ENCODE measurements around the gene METTL16. TPM values are rescaled to one million over a fixed set of nuclear protein-coding genes. Genes with fewer than 3 reads are reported as not detected.
"Not testable (repeated sequence)": the region's sequence is repeated elsewhere in the genome, so short reads cannot be mapped to it uniquely, and the experiment has no call there.

METTL16 gene
- total RNA-seq, 1 experiment from 2014 or later = 18.3 TPM

GRCh38 chr17:2489286-2489685 lies 22.4 kb downstream of the METTL16 start:
- not testable (repeated sequence) for H3K27me3 ChIP-seq (ENCODE audit: low read length); H3K36me3 ChIP-seq (ENCODE audit: insufficient read depth, low read length); H3K4me2 ChIP-seq (ENCODE audit: low read depth, low read length, poor library complexity, severe bottlenecking); H3K9ac ChIP-seq (ENCODE audit: low read length); H2AFZ ChIP-seq (ENCODE audit: low read length); H4K20me1 ChIP-seq (ENCODE audit: insufficient read depth, low read depth, low read length); H3K4me3 ChIP-seq (ENCODE audit: low read length); H3K4me1 ChIP-seq (ENCODE audit: low read length); H3K9me2 ChIP-seq (replicated peaks; ENCODE audit: insufficient read depth, low read length); DNase-seq; H3K27ac ChIP-seq (ENCODE audit: low read length); H3K9me3 ChIP-seq (ENCODE audit: low read length)
- H3K79me2 ChIP-seq (ENCODE audit: low read length) = peaks cover 91% of the 10 kb centered on the region

- Histone ChIP-seq H3K27ac (ENCODE audit: low read length) (no peak overlapping the region), H3K79me2 (ENCODE audit: low read length) (peaks cover 95% of the 10 kb centered on the region), H3K4me2 (ENCODE audit: low read depth, low read length, poor library complexity, severe bottlenecking) (no peak overlapping the region), H3K27me3 (ENCODE audit: low read length) (no peaks in the 10 kb centered on the region), H3K4me1 (ENCODE audit: low read length) (peaks cover 5% of the 10 kb centered on the region; the same call in 1 of the 2 replicates), H3K9me2 (replicated peaks; ENCODE audit: insufficient read depth, low read length) (no peaks in the 10 kb centered on the region), H3K36me3 (ENCODE audit: insufficient read depth, low read length) (0 out of 2 replicates have a peak, but pooled peaks cover 4% of the 10 kb centered on the region), H3K9ac (ENCODE audit: low read length) (no peak overlapping the region), H3K4me3 (ENCODE audit: low read length) (no peak overlapping the region), H2AFZ (ENCODE audit: low read length) (no peak overlapping the region), H4K20me1 (ENCODE audit: insufficient read depth, low read depth, low read length) (0 out of 2 replicates have a peak, but pooled peaks cover 4% of the 10 kb centered on the region), H3K9me3 (ENCODE audit: low read length) (no peaks in the 10 kb centered on the region)
- DNase-seq = no peak
Measured at GRCh38 chr17:2487306-2487705, 24.4 kb downstream of the METTL16 start.

GRCh38 chr17:2486709-2487108 lies 25.0 kb downstream of the METTL16 start:
- not testable (repeated sequence) for H3K27ac ChIP-seq (ENCODE audit: low read length); H3K4me1 ChIP-seq (ENCODE audit: low read length); DNase-seq; H2AFZ ChIP-seq (ENCODE audit: low read length); H3K9me3 ChIP-seq (ENCODE audit: low read length); H3K36me3 ChIP-seq (ENCODE audit: insufficient read depth, low read length); H3K27me3 ChIP-seq (ENCODE audit: low read length); H3K9me2 ChIP-seq (replicated peaks; ENCODE audit: insufficient read depth, low read length); H4K20me1 ChIP-seq (ENCODE audit: insufficient read depth, low read depth, low read length); H3K4me2 ChIP-seq (ENCODE audit: low read depth, low read length, poor library complexity, severe bottlenecking); H3K4me3 ChIP-seq (ENCODE audit: low read length); H3K9ac ChIP-seq (ENCODE audit: low read length)
- peaks cover 96% of the 10 kb centered on the region for H3K79me2 ChIP-seq (ENCODE audit: low read length)

GRCh38 chr17:2485970-2486369 lies 25.7 kb downstream of the METTL16 start:
- Histone ChIP-seq H3K4me3 (ENCODE audit: low read length) (no peak overlapping the region), H2AFZ (ENCODE audit: low read length) (no peak overlapping the region), H4K20me1 (ENCODE audit: insufficient read depth, low read depth, low read length) (0 out of 2 replicates have a peak, but pooled peaks cover 4% of the 10 kb centered on the region), H3K27me3 (ENCODE audit: low read length) (no peaks in the 10 kb centered on the region), H3K9ac (ENCODE audit: low read length) (no peak overlapping the region), H3K4me1 (ENCODE audit: low read length) (peaks cover 2% of the 10 kb centered on the region; the same call in 1 of the 2 replicates), H3K79me2 (ENCODE audit: low read length) (peaks cover 99% of the 10 kb centered on the region), H3K4me2 (ENCODE audit: low read depth, low read length, poor library complexity, severe bottlenecking) (no peak overlapping the region), H3K9me3 (ENCODE audit: low read length) (no peaks in the 10 kb centered on the region), H3K27ac (ENCODE audit: low read length) (no peak overlapping the region), H3K36me3 (ENCODE audit: insufficient read depth, low read length) (0 out of 2 replicates have a peak, but pooled peaks cover 4% of the 10 kb centered on the region), H3K9me2 (replicated peaks; ENCODE audit: insufficient read depth, low read length) (no peaks in the 10 kb centered on the region)
- no peak for DNase-seq

- H4K20me1 ChIP-seq (ENCODE audit: insufficient read depth, low read depth, low read length) = 0 out of 2 replicates have a peak, but pooled peaks cover 4% of the 10 kb centered on the region
- DNase-seq = no peak
- no peak overlapping the region for H2AFZ ChIP-seq (ENCODE audit: low read length)
- no peak overlapping the region for H3K4me2 ChIP-seq (ENCODE audit: low read depth, low read length, poor library complexity, severe bottlenecking)
- no peak overlapping the region for H3K4me3 ChIP-seq (ENCODE audit: low read length)
- H3K9ac ChIP-seq (ENCODE audit: low read length) = no peak overlapping the region
- H3K9me3 ChIP-seq (ENCODE audit: low read length) = no peaks in the 10 kb centered on the region
- peaks cover 99% of the 10 kb centered on the region for H3K79me2 ChIP-seq (ENCODE audit: low read length)
- H3K27me3 ChIP-seq (ENCODE audit: low read length) = no peaks in the 10 kb centered on the region
- no peaks in the 10 kb centered on the region for H3K9me2 ChIP-seq (replicated peaks; ENCODE audit: insufficient read depth, low read length)
- H3K27ac ChIP-seq (ENCODE audit: low read length) = no peak overlapping the region
- no peaks in the 10 kb centered on the region for H3K4me1 ChIP-seq (ENCODE audit: low read length)
- 0 out of 2 replicates have a peak, but pooled peaks cover 4% of the 10 kb centered on the region for H3K36me3 ChIP-seq (ENCODE audit: insufficient read depth, low read length)
Measured at GRCh38 chr17:2485543-2485942, 26.1 kb downstream of the METTL16 start.

- peaks cover 98% of the 10 kb centered on the region for H3K79me2 ChIP-seq (ENCODE audit: low read length)
- H2AFZ ChIP-seq (ENCODE audit: low read length) = no peak overlapping the region
- H3K4me3 ChIP-seq (ENCODE audit: low read length) = no peak overlapping the region
- no peak overlapping the region for H3K9ac ChIP-seq (ENCODE audit: low read length)
- H4K20me1 ChIP-seq (ENCODE audit: insufficient read depth, low read depth, low read length) = 0 out of 2 replicates have a peak, but pooled peaks cover 4% of the 10 kb centered on the region
- DNase-seq = no peak
- H3K4me1 ChIP-seq (ENCODE audit: low read length) = no peaks in the 10 kb centered on the region
- H3K27ac ChIP-seq (ENCODE audit: low read length) = no peak overlapping the region
- no peaks in the 10 kb centered on the region for H3K36me3 ChIP-seq (ENCODE audit: insufficient read depth, low read length)
- H3K27me3 ChIP-seq (ENCODE audit: low read length) = no peaks in the 10 kb centered on the region
- no peaks in the 10 kb centered on the region for H3K9me3 ChIP-seq (ENCODE audit: low read length)
- H3K9me2 ChIP-seq (replicated peaks; ENCODE audit: insufficient read depth, low read length) = no peaks in the 10 kb centered on the region
- H3K4me2 ChIP-seq (ENCODE audit: low read depth, low read length, poor library complexity, severe bottlenecking) = no peak overlapping the region
Measured at GRCh38 chr17:2484876-2485275, 26.8 kb downstream of the METTL16 start.

- Histone ChIP-seq H3K27me3 (ENCODE audit: low read length) (no peaks in the 10 kb centered on the region), H3K9ac (ENCODE audit: low read length) (no peak overlapping the region), H3K4me3 (ENCODE audit: low read length) (no peak overlapping the region), H4K20me1 (ENCODE audit: insufficient read depth, low read depth, low read length) (0 out of 2 replicates have a peak, but pooled peaks cover 4% of the 10 kb centered on the region), H3K4me1 (ENCODE audit: low read length) (peaks cover 16% of the 10 kb centered on the region), H3K9me2 (replicated peaks; ENCODE audit: insufficient read depth, low read length) (no peaks in the 10 kb centered on the region), H3K36me3 (ENCODE audit: insufficient read depth, low read length) (peaks cover 6% of the 10 kb centered on the region; the same call in 1 of the 2 replicates), H3K4me2 (ENCODE audit: low read depth, low read length, poor library complexity, severe bottlenecking) (no peak overlapping the region), H3K27ac (ENCODE audit: low read length) (no peak overlapping the region), H3K9me3 (ENCODE audit: low read length) (no peaks in the 10 kb centered on the region), H2AFZ (ENCODE audit: low read length) (no peak overlapping the region), H3K79me2 (ENCODE audit: low read length) (peaks cover 97% of the 10 kb centered on the region)
- DNase-seq = no peak
Measured at GRCh38 chr17:2483084-2483483, 28.6 kb downstream of the METTL16 start.

GRCh38 chr17:2482218-2482617 lies 29.5 kb downstream of the METTL16 start:
- no peak for DNase-seq
- H3K27me3 ChIP-seq (ENCODE audit: low read length) = no peaks in the 10 kb centered on the region
- no peak overlapping the region for H3K4me3 ChIP-seq (ENCODE audit: low read length)
- H3K9me2 ChIP-seq (replicated peaks; ENCODE audit: insufficient read depth, low read length) = no peaks in the 10 kb centered on the region
- H2AFZ ChIP-seq (ENCODE audit: low read length) = no peak overlapping the region
- peaks cover 15% of the 10 kb centered on the region; the same call in 1 of the 2 replicates for H3K36me3 ChIP-seq (ENCODE audit: insufficient read depth, low read length)
- no peak overlapping the region for H3K27ac ChIP-seq (ENCODE audit: low read length)
- 0 out of 2 replicates have a peak, but pooled peaks cover 4% of the 10 kb centered on the region for H4K20me1 ChIP-seq (ENCODE audit: insufficient read depth, low read depth, low read length)
- H3K4me2 ChIP-seq (ENCODE audit: low read depth, low read length, poor library complexity, severe bottlenecking) = no peak overlapping the region
- peaks cover 18% of the 10 kb centered on the region for H3K4me1 ChIP-seq (ENCODE audit: low read length)
- H3K9ac ChIP-seq (ENCODE audit: low read length) = no peak overlapping the region
- no peaks in the 10 kb centered on the region for H3K9me3 ChIP-seq (ENCODE audit: low read length)
- H3K79me2 ChIP-seq (ENCODE audit: low read length) = peaks cover 97% of the 10 kb centered on the region

All from Karpas-422 (cell line).